GM04503 (cell line): ENCODE measurements around the gene C1QTNF12.
"Not testable (repeated sequence)": the region's sequence is repeated elsewhere in the genome, so short reads cannot be mapped to it uniquely, and the experiment has no call there.

Experiments
- DNase-seq: peaks from one replicate; pipeline ENCODE4 v3.0.0-alpha.2; 2012; ENCODE audit warnings: low read depth

Gene C1QTNF12

DNA sequence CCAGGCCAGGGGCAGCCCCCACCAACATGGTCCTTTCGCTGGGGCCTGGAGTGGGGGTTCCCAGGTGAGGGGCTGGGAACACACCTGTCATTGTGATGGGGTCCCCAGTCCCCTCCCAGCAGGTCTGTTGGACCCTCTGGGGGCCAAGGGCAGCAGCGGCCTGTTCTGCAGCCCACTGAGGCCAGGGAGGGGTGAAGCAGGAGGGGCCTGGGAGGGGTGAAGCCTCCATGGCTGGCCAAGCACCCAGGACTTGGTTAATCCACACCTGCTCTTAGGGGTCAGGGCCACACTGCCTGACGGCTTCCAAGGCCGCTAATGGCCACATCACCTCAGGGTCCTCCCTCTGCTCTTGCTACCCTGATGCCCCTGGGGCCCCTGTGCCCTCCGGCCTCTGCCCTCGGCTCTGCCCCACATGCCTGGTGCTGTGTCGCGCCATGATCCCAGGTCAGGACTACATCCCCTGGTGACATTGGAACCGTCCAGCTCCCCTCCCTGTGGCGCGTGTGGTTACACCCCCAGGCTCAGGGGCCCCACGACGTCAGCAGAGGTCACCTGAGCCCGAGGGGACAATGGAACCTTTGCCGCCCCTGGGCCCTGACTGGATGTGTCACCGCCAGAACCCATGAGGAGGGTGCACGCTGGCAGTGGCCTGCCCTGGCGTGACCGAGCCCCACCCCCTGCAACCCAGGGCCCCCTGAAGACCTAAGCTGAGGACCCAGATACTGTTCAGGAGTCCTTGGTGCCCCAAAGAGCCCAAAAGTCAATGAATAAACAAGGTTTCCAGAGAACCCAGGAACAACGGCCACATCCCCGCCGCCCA, 47.2 kb downstream of the C1QTNF12 start:
- no peak for DNase-seq

DNA sequence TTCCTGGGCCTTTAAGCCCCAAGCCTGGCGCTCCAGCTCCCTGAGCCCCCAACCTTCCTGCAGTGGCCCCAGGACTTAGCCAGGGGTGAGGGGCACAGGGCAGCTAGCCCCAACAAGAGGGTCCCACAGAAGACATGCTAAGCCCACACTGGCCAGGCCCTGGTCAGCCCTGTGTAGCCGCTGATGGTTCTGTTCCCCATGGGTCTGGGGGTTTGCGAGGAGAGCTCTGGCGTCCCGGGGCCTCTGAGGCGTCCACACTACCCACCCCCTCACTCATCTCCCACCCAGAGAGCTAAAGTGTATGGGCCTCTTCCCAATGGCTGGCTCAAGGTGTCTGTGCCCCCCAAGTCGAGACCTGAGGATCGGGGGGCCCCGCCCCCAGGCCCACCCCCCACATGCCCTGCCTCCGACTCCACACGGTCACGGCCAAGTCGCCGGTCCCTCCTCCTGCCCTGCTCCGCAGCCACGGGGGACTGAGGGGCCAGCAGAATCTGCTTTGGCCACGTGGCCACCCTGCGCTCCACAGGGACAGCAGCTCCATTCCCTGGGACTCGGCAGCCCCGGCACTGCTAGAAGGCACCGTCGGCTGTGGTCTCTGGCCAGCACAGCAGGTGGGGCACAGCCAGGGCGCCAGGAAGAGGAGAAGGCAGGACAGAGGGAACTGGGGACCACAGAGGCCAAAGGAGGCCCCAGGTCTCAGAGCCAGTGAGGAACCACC, 47.9 kb downstream of the C1QTNF12 start:
- no peak for DNase-seq

DNA sequence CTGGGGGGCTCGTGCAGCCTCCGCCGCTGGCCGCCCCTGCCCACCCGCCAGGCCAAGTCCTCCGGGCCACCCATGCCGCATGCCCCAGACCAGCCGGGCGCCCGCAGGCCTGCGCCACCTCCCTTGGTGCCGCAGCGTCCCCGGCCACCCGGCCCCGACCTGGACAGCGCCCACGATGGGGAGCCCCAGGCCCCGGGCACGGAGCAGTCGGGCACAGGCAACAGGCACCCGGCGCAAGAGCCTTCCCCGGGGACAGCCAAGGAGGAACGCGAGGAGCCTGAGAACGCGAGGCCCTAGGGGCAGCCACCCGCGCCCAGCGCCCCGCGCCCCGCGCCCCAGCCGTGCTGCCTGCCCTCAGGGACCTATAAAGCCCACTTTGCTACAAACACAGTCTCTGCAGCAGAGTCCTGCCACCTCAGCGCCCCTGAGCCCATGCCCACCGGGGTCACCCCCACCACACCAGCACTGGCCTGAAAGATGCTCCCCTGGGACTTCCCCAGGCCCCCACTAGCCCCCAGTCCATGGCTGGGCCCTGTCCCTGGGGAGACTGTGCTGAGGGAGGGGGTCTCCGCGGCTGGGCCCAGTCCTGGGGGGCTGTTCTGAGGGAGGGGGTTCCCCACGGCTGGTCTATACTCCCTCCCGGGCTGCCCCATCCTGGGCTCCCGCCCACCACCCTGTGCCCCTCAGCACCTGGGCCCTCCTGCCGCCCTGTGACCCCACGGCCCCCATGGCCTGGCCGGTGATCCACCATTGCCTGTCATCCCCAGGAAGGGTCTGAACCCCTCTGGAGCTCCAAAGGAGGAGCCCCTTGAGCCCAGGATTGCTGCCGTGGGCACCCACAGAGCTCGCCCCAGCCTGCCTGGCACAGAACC, 48.7 kb downstream of the C1QTNF12 start:
- DNase-seq = no peak

DNA sequence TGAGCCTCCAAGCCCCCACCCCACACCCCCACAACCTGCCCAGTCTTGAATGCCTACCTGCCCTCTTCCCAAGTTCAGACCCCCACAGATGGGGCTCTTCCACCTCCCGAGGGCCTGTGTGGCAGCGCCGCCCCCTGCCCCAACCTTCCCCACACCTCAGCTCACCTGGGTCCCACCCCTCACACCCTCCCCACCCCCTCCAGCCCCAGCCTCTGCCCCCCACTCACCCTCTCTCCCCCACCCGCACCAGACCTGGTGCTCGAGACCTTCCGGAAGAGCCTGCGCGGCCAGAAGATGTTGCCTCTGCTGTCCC, 49.4 kb downstream of the C1QTNF12 start:
- DNase-seq = no peak

DNA sequence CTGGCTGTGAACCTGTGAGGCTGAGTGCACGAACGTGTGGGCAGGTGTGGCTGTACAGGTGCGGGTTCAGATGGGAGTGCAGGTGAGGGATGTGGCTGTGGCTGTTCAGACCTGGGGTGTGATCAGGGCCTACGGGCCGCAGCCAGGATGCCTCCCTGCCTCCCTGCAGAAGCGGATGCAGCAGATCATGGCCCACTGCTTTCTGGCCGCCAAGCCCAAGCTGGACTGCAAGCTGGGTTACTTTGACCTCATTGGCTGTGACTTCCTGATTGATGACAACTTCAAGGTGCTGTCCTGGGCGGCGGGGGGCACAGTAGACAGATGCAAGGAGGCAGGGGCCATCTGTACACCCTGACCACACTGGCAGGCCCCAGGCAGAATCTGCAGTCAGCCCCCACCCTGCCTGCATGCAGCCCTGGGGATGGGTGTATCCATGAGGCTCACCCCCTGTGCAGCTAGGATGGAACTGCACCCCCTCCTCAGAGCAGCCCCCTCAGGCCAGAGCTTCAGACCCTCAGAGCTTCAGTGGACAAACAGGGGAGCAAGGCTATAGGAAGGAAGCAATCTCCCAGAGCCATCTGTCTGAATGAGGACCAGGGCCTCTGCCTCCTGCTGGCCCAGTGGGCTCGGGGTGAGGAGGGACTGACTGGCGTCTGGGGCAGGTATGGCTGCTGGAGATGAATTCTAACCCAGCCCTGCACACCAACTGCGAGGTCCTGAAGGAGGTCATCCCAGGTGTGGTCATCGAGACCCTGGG, 49.9 kb downstream of the C1QTNF12 start:
- DNase-seq = no peak

DNA sequence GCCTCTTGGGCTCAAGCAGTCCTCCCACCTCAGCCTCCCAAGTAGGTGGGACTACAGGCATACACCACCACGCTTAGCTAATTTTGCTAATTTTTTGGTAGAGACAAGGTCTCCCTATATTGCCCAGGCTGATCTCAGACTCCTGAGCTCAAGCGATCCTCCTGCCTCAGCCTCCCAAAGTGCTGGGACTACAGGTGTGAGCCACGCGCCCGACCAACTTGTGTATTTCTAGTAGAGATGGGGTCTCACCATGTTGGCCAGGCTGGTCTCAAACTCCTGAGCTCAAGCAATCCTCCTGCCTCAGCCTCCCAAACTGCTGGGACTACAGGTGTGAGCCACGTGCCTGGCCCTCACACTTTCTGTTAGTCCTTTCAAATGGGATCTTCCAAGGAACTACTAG, 50.8 kb downstream of the C1QTNF12 start:
- not testable (repeated sequence) for DNase-seq

DNA sequence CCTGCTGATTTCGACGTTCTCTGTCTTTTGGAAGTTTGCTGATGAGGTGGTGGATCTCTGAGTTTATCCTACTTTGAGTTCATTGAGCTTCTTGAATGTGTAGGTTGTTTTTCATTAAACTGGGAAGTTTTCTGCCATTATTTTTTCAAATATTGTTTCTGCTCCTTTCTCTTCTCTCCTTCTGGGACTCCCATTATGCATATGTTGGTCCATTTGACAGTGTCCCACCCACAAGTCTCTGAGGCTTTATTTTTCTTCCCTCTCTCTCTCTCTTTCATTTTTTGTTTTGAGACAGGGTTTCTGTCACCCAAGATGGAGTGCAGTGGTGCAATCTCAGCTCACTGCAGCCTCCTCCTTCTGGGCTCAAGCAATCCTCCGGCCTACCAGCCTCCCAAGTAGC, 51.8 kb downstream of the C1QTNF12 start:
- DNase-seq = no peak
